ENCODE measurements around the gene ETFBKMT.
"Not testable (repeated sequence)": the region's sequence is repeated elsewhere in the genome, so short reads cannot be mapped to it uniquely, and the experiment has no call there.

The ETFBKMT gene

GRCh38 chr12:31658471-31659086 is 909 bp upstream of the ETFBKMT start:
- no peak for DNase-seq

GRCh38 chr12:31662176-31662849 is 2.8 kb downstream of the ETFBKMT start:
- no peak for DNase-seq

- no peak for DNase-seq
These were observed 4.1 kb downstream of the ETFBKMT start for GRCh38 chr12:31663576-31663975.

- DNase-seq, result no peak
These were observed 4.5 kb downstream of the ETFBKMT start for GRCh38 chr12:31664038-31664437.

- no peak for DNase-seq
These were observed 9.5 kb downstream of the ETFBKMT start for GRCh38 chr12:31669020-31669419.

GRCh38 chr12:31669582-31669981 is 10.1 kb downstream of the ETFBKMT start:
- DNase-seq, result not testable (repeated sequence)

- no peak for DNase-seq
These were observed 13.0 kb downstream of the ETFBKMT start for GRCh38 chr12:31672521-31672920.

GRCh38 chr12:31682136-31682962 is 22.9 kb downstream of the ETFBKMT start:
- DNase-seq, result no peak

- DNase-seq, result no peak
These were observed 26.3 kb downstream of the ETFBKMT start for GRCh38 chr12:31685801-31686200.

GRCh38 chr12:31687101-31687527 is 27.6 kb downstream of the ETFBKMT start:
- DNase-seq, result no peak

GRCh38 chr12:31689921-31690320 is 30.4 kb downstream of the ETFBKMT start:
- DNase-seq, result not testable (repeated sequence)

GRCh38 chr12:31702047-31702446 is 42.6 kb downstream of the ETFBKMT start:
- DNase-seq, result no peak

GRCh38 chr12:31705621-31706020 is 46.1 kb downstream of the ETFBKMT start:
- no peak for DNase-seq

- not testable (repeated sequence) for DNase-seq
These were observed 48.6 kb downstream of the ETFBKMT start for GRCh38 chr12:31708118-31708517.

GRCh38 chr12:31710021-31710818 is 50.7 kb downstream of the ETFBKMT start:
- DNase-seq, result no peak

- no peak for DNase-seq
These were observed 53.4 kb downstream of the ETFBKMT start for GRCh38 chr12:31712877-31713276.

- DNase-seq, result no peak
These were observed 55.2 kb downstream of the ETFBKMT start for GRCh38 chr12:31714406-31715271.

- no peak for DNase-seq
These were observed 55.9 kb downstream of the ETFBKMT start for GRCh38 chr12:31715283-31715825.

GRCh38 chr12:31716998-31717397 is 57.5 kb downstream of the ETFBKMT start:
- DNase-seq, result not testable (repeated sequence)

- not testable (repeated sequence) for DNase-seq
These were observed 59.2 kb downstream of the ETFBKMT start for GRCh38 chr12:31718542-31719198.

- no peak for DNase-seq
These were observed 63.1 kb downstream of the ETFBKMT start for GRCh38 chr12:31722580-31722979.
